GM03348 (cell line): ENCODE results near the gene ZNF680.
A peak's percentile ranks its signal among the peaks of the same experiment; 100 is the strongest.
"Not testable (repeated sequence)": the region's sequence is repeated elsewhere in the genome, so short reads cannot be mapped to it uniquely, and the experiment has no call there.

Source experiments
- DNase-seq: peaks from one replicate; pipeline ENCODE4 v3.0.0; 2012; ENCODE audit warnings: low spot score

The ZNF680 gene

GRCh38 chr7:64555046-64555445 lies 7.8 kb downstream of the ZNF680 start:
- no peak for DNase-seq

DNA sequence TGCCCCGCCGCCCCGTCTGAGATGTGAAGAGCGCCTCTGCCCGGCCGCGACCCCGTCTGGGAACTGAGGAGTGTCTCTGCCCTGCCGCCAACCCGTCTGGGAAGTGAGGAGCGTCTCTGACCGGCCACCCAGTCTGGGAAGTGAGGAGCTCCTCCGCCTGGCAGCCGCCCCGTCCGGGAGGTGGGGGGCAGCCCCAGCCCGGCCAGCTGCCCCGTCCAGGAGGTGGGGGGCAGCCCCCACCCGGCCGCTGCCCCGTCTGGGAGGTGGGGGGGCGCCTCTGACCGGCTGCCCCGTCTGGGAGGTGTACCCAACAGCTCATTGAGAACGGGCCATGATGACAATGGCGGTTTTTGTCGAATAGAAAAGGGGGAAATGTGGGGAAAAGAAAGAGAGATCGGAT lies 8.7 kb downstream of the ZNF680 start:
- not testable (repeated sequence) for DNase-seq

GRCh38 chr7:64551375-64552142 lies 11.3 kb downstream of the ZNF680 start:
- no peak for DNase-seq

- DNase-seq = no peak
These were observed 18.9 kb downstream of the ZNF680 start for GRCh38 chr7:64544010-64544409.

GRCh38 chr7:64541438-64542359 lies 21.2 kb downstream of the ZNF680 start:
- DNase-seq = no peak

GRCh38 chr7:64533756-64534155 lies 29.1 kb downstream of the ZNF680 start:
- DNase-seq = no peak

DNA sequence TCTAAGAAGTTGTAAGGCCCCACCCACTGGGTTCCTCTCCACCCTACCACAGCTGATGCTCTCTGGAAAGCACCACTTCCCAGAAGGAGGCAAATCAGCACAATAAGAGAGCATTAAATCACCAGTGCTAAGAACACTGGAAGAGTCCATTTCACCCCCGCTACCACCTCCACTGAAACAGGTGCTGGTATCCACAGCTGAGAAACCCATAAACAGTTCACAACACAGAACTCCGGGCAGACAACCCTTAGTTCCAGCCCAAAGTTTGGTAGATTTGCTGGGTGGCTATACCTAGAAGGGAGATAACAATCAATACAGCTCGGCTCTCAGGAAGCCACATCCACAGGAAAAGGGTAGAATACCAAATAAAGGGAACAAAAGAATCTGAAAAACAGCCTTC lies 34.1 kb downstream of the ZNF680 start:
- DNase-seq = no peak

- no peak for DNase-seq
These were observed 41.4 kb downstream of the ZNF680 start for GRCh38 chr7:64521409-64521984.

GRCh38 chr7:64516451-64516850 lies 46.4 kb downstream of the ZNF680 start:
- no peak for DNase-seq

- DNase-seq = no peak
These were observed 47.1 kb downstream of the ZNF680 start for GRCh38 chr7:64515781-64516180.

DNA sequence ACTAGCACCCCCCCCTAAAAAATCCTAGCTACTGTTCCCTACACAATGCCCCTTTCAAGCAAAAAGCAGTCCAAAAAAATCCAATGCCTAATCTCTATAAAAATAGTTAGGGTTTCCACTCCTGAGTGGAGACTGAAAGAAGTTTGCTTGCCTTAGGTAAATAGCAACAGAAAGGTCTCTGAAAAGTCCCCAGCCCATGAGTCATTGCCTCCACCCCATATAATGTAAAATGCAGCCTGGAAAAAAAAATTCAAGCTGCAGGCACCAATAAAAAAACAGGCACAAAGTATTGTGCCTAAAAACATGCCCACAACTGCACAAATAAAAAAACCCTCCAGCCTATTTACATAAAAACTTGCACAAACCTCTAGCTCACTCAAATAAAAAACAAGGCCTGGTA lies 47.5 kb downstream of the ZNF680 start:
- DNase-seq = no peak

GRCh38 chr7:64509583-64509982 lies 53.3 kb downstream of the ZNF680 start:
- DNase-seq = no peak

GRCh38 chr7:64504581-64505120 lies 58.2 kb downstream of the ZNF680 start:
- no peak for DNase-seq

DNA sequence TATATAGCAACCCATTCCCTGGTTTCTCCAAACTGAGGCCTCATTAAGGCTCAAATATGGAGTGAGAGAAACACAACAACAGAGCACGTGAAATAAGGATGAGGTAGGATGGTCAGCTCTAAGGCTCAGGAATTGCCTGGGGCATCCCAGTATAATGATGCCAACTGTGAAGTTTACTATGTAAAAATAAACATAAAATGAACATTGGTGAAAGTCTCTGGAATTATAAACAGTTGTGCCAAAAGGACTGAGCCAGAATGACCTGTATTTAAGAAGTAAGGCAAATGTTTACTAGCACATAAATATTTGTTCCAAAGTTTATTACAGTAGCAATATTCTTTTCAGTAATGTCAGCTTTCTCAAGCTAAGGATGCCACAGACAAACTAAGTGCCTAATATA lies 64.6 kb downstream of the ZNF680 start:
- DNase-seq = no peak

DNA sequence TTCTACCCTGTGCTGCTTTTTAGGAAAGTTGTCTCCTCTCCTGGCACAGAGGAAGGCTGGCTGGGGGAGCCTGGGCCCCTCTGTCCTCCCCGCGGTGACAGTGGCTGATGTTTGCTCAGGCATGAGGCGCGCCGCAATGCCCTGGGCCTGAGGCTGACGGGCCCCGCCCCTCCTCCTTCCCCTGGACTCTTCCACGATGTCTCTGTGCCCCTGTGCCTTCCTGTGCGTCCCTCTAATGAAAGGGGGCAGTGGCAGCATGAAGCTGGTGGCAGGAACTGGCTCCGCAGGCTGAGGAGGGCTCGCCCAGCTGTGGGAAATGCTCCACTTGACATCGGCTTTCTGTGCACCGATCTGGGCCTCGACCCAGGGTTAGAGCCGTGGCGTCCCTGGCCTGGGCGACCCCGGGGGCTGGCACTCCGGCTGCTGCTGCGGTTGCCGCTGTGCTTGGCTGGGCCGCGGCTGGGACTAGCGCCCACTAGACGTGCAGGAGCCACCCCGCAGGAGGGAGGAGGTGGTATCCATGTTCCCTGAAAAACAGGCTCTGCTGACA lies 67.9 kb downstream of the ZNF680 start:
- peak; percentile 5 for DNase-seq

- DNase-seq = no peak
These were observed 77.2 kb downstream of the ZNF680 start for GRCh38 chr7:64485623-64486022.
